ENCODE measurements around the gene LIPE.

The LIPE gene

DNA sequence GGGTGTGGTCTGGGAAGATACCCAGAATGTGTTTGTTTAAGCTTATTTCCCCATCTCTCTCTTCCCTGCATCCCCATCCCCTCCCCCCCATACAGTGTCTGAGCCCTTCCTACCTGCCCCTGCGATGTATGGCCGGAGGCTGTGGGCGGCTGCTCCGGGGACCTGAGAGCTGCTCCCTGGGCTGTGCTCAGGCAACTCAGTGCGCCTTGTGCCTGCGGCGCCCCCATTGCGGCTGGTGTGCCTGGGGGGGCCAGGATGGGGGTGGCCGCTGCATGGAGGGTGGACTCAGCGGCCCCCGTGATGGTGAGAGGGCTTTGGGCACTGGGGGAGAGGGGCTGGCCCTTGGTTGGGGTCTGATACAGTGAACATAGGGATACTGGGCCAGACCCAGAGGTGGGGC is 58.8 kb downstream of the LIPE start:
- H3K4me3 ChIP-seq (ENCODE audit: low read depth, low read length) = no peak overlapping the region
- TF ChIP-seq CTCF (IDR thresholded peaks at IDR 0.05; ENCODE audit: low read depth, low read length) = no peak

DNA sequence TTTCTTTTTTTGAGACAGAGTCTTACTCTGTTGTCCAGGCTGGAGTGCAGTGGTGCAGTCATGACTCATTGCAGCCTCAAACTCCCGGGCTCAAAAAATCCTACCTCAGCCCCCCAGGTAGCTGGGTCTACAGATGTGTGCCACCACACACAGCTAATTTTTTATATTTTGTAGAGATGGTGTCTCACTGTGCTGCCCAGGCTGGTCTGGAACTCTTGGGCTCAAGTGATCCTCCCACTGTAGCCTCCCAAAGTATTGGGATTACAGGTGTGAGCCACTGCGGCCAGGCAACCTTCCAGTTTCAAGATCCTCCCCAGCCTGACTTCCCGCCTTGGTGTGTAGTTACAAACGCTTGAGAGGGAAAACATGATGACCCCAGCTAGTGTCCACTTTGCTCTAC is 59.3 kb downstream of the LIPE start:
- H3K4me3 ChIP-seq (ENCODE audit: low read depth, low read length) = no peak overlapping the region
- TF ChIP-seq CTCF (IDR thresholded peaks at IDR 0.05; ENCODE audit: low read depth, low read length) = no peak

GRCh38 chr19:42366673-42367072 is 60.5 kb downstream of the LIPE start:
- H3K4me3 ChIP-seq (ENCODE audit: low read depth, low read length) = no peak overlapping the region
- TF ChIP-seq CTCF (IDR thresholded peaks at IDR 0.05; ENCODE audit: low read depth, low read length) = no peak

DNA sequence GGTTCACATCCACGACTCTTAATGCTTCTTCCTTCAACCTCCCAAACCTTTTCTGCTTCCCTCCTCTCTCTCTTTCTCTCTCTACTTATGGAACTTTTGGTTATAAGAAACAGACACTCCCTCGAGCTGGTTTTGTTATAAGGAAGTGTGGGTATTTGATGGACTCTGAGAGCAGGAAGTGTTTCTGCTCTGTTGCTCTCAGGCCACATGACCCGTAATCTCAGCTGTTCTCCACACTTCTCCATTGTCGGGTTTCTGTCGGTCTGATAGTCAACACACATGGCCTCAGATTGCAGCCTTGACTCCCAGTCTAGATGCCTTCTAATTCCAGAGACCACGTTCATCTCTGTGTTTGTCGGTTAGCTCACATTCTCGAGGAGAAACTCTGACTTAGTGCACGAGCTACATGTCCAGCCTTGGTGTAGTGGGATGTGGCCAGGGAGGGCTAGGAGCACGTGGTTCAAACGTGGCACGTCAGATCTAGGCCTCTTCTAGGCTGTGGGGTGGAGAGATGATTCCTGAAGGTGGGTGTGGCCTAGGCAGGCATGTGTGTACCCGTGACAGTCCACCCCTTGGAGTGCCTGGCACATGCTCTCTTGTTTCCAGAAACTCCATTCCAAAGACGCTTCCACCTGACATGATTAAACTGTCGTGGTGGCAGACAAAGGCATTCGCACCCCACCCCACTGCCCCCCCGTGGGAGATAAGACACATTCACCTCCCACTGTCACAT is 63.4 kb downstream of the LIPE start:
- H3K4me3 ChIP-seq (ENCODE audit: low read depth, low read length) = no peak overlapping the region
- TF ChIP-seq CTCF (IDR thresholded peaks at IDR 0.05; ENCODE audit: low read depth, low read length) = no peak

GRCh38 chr19:42362891-42363440 is 64.2 kb downstream of the LIPE start:
- no peak for TF ChIP-seq CTCF (IDR thresholded peaks at IDR 0.05; ENCODE audit: low read depth, low read length)
- no peak overlapping the region for H3K4me3 ChIP-seq (ENCODE audit: low read depth, low read length)

DNA sequence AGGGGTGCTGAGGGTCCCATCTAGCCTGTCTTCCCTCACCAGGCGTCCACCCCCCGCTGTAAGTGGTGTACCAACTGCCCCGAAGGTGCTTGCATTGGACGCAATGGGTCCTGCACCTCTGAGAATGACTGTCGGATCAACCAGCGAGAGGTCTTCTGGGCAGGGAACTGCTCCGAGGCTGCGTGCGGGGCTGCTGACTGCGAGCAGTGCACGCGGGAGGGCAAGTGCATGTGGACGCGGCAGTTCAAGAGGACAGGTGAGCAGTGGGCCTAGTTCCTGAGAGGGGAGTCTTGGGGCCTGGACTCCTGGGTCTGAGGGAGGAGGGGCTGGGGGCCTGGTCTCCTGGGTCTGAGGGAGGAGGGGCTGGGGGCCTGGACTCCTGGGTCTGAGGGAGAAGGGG is 64.8 kb downstream of the LIPE start:
- H3K4me3 ChIP-seq (ENCODE audit: low read depth, low read length) = no peak overlapping the region
- TF ChIP-seq CTCF (IDR thresholded peaks at IDR 0.05; ENCODE audit: low read depth, low read length) = no peak

DNA sequence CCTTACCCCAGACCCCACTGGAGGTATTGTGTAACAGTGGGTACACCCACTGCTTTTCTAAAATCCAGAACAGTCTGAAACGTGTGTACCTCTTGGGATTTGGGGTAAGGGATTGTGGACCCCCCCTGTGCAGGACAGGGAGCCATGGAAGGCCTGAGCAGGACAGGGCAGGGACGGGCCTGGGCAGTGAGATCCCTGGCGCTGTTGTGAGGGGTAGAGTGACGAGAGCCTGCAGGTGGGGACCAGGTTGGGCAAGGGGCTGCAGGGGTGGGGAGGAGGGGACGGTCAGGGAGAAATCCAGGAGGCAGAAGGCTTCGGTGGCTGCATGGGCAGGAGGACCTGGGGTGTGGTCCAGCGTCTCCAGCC is 65.7 kb downstream of the LIPE start:
- no peak for TF ChIP-seq CTCF (IDR thresholded peaks at IDR 0.05; ENCODE audit: low read depth, low read length)
- H3K4me3 ChIP-seq (ENCODE audit: low read depth, low read length) = no peak overlapping the region
